PFSK-1 (cell line): ENCODE measurements around the gene HSPA12B.

ENCODE experiments used
- FOXP2 ChIP-seq: optimal IDR thresholded peaks from 2 replicates; pipeline ENCODE3; 2011; ENCODE audit warnings: borderline replicate concordance, control low read depth, inconsistent platforms; ENCODE audit not compliant: insufficient read depth; ENCODE audit errors: extremely low read length, extremely low read depth
- POLR2AphosphoS5 ChIP-seq: IDR thresholded peaks from 2 replicates; pipeline ENCODE4 v1.6.1; 2012; ENCODE audit warnings: low read depth, mild to moderate bottlenecking, control low read depth, low read length, moderate library complexity
- SIN3A ChIP-seq: IDR thresholded peaks from 2 replicates; pipeline ENCODE4 v1.6.1; 2012; ENCODE audit warnings: mild to moderate bottlenecking, low read length, moderate library complexity, borderline replicate concordance; ENCODE audit not compliant: insufficient read depth
- TAF1 ChIP-seq: IDR thresholded peaks from 2 replicates; pipeline ENCODE4 v1.6.1; 2012; ENCODE audit warnings: low read length, control low read depth, borderline replicate concordance; ENCODE audit not compliant: insufficient read depth
- TF ChIP-seq, protein P1 (sequence below), 2 experiments: IDR thresholded peaks; 2 replicates each; pipeline versions ENCODE4 v1.6.1 to v1.8.0; 2011 to 2012; ENCODE audit warnings: low read depth in 2 of 2, low read length in 2 of 2, control low read depth in 1 of 2, inconsistent platforms in 1 of 2, mild to moderate bottlenecking in 1 of 2, moderate library complexity in 1 of 2; ENCODE audit not compliant: insufficient read depth in 1 of 2

HSPA12B gene

GRCh38 chr20:3787324-3788014, 55.0 kb downstream of the HSPA12B start:
- TF ChIP-seq FOXP2 (no peak), POLR2AphosphoS5 (no peak), TAF1 (no peak), SIN3A (no peak)
- TF ChIP-seq, protein P1, sequence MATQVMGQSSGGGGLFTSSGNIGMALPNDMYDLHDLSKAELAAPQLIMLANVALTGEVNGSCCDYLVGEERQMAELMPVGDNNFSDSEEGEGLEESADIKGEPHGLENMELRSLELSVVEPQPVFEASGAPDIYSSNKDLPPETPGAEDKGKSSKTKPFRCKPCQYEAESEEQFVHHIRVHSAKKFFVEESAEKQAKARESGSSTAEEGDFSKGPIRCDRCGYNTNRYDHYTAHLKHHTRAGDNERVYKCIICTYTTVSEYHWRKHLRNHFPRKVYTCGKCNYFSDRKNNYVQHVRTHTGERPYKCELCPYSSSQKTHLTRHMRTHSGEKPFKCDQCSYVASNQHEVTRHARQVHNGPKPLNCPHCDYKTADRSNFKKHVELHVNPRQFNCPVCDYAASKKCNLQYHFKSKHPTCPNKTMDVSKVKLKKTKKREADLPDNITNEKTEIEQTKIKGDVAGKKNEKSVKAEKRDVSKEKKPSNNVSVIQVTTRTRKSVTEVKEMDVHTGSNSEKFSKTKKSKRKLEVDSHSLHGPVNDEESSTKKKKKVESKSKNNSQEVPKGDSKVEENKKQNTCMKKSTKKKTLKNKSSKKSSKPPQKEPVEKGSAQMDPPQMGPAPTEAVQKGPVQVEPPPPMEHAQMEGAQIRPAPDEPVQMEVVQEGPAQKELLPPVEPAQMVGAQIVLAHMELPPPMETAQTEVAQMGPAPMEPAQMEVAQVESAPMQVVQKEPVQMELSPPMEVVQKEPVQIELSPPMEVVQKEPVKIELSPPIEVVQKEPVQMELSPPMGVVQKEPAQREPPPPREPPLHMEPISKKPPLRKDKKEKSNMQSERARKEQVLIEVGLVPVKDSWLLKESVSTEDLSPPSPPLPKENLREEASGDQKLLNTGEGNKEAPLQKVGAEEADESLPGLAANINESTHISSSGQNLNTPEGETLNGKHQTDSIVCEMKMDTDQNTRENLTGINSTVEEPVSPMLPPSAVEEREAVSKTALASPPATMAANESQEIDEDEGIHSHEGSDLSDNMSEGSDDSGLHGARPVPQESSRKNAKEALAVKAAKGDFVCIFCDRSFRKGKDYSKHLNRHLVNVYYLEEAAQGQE (IDR thresholded peaks at IDR 0.05; ENCODE audit: insufficient read depth in 1 of 2, low read depth in 2 of 2, low read length in 2 of 2) = peak in 1 of 2 experiments; percentile 74; a peak in 2 of 4 replicates

DNA sequence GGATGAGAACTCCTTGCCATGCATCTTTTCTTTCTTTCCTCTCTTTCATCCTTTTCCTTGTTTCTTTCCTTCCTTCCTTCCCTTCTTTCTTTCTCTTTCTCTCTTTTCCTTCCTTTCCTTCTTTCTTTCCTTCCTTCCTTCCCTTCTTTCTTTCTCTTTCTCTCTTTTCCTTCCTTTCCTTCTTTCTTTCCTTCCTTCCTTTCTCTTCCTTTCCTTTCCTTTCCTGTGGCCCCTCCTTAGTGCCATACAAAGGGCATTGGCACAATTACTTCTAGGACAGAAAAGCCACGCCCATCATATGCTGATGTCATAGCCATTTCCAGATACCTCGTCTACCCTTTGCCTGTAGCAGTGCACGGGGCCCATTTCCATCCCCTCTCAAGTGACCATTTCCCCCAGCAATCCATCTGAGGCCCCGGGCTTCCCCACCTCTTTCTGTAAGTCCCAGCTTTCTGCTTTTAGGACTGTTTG, 56.2 kb downstream of the HSPA12B start:
- TF ChIP-seq SIN3A (no peak), POLR2AphosphoS5 (no peak), FOXP2 (no peak), TAF1 (no peak)
- TF ChIP-seq, protein P1 (IDR thresholded peaks at IDR 0.05; ENCODE audit: insufficient read depth in 1 of 2, low read depth in 2 of 2, low read length in 2 of 2) = no peak

DNA sequence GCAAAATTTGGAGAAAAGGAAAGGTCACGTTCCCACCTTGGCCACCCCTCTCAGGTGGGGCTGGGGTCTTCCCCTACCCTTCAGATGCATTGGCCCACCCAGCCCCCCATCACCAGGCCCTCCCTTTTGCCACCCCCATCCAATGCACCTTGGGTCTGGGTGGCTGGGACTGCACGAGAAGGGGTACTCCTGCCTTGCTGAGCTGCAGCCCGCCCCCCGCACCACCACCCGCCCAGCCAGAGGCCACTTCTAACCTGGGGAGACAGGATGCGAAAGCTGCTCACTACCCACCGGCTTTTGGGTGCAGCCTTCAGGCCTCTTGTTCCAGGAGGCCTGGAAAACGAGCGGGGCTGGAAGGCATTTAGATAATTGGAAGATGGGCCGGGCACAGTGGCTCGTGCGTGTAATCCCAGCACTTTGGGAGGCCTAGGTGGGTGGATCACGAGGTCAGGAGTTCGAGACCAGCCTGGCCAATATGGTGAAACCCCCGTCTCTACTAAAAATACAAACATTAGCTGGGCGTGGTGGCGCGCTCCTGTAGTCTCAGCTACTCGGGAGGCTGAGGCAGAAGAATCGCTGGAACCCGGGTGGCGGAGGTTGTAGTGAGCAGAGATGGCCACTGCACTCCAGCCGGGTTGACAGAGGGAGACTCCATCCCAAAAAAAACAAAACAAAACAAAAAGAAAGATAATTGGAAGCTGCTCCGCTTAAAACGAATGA, 62.4 kb downstream of the HSPA12B start:
- TF ChIP-seq TAF1 (no peak), SIN3A (no peak), POLR2AphosphoS5 (no peak), FOXP2 (no peak)
- TF ChIP-seq, protein P1 (IDR thresholded peaks at IDR 0.05; ENCODE audit: insufficient read depth in 1 of 2, low read depth in 2 of 2, low read length in 2 of 2) = no peak

GRCh38 chr20:3795511-3796468, 63.3 kb downstream of the HSPA12B start, which contains the start of gene CDC25B:
TSS of gene CDC25B (plus strand) at chr20:3796310. CDS start at chr20:3796532, 222 bp downstream.
- TF ChIP-seq, protein P1 (IDR thresholded peaks at IDR 0.05; ENCODE audit: insufficient read depth in 1 of 2, low read depth in 2 of 2, low read length in 2 of 2) = no peak
- TF ChIP-seq POLR2AphosphoS5 (peak; percentile 76), SIN3A (0 out of 2 replicates have a peak, but pooled peaks have one; percentile 35), TAF1 (0 out of 2 replicates have a peak, but pooled peaks have one; percentile 40), FOXP2 (no peak)
